ENCODE results near the gene PAGE2.

DNA sequence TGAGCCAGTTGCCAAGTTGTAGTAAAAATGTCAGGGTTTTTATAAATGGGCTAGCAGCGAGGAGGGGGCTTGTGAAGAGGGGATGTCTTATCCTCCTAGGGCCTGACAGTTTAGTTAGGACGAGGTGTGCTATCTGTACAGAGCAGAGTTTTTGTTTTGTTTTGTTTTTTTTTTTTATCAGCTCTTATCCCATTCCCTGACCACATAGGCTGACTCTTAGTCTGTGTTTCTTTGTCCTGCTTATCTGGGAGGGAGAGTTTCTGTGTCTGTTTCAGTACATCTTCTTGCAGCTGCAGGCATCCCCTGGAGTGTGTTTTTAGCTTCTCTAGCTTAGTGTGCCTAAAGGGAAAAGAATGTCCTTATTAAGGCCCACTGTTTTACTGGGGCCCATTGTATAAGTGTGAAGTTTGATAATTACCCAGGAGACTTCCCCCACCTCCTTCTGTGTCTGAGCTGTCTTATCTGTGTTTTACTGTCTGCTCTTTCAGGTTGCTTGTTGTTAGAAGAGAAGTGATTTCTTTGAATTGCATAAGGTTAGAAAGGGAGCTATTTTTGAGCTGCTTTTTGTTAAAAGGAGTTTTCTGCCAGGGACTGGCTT lies 32.0 kb downstream of the PAGE2 start:
- TF ChIP-seq POLR2A (IDR thresholded peaks at IDR 0.05; ENCODE audit: low read depth, low read length) (no peak), JUN (IDR thresholded peaks at IDR 0.05; ENCODE audit: borderline replicate concordance, insufficient read depth, insufficient read length, low read depth) (no peak), EZH2 (IDR thresholded peaks at IDR 0.05; ENCODE audit: borderline replicate concordance, low read depth, low read length, severe bottlenecking) (no peak), POLR2AphosphoS5 (IDR thresholded peaks at IDR 0.05; ENCODE audit: insufficient read depth, low read depth, low read length) (no peak), GATA2 (IDR thresholded peaks at IDR 0.05; ENCODE audit: insufficient read depth, insufficient read length, low read depth, low read length) (no peak), MYC (IDR thresholded peaks at IDR 0.05; ENCODE audit: low read depth, low read length) (no peak), FOS (IDR thresholded peaks at IDR 0.05; ENCODE audit: borderline replicate concordance, insufficient read depth, low read length) (no peak)
- TF ChIP-seq, protein P1, sequence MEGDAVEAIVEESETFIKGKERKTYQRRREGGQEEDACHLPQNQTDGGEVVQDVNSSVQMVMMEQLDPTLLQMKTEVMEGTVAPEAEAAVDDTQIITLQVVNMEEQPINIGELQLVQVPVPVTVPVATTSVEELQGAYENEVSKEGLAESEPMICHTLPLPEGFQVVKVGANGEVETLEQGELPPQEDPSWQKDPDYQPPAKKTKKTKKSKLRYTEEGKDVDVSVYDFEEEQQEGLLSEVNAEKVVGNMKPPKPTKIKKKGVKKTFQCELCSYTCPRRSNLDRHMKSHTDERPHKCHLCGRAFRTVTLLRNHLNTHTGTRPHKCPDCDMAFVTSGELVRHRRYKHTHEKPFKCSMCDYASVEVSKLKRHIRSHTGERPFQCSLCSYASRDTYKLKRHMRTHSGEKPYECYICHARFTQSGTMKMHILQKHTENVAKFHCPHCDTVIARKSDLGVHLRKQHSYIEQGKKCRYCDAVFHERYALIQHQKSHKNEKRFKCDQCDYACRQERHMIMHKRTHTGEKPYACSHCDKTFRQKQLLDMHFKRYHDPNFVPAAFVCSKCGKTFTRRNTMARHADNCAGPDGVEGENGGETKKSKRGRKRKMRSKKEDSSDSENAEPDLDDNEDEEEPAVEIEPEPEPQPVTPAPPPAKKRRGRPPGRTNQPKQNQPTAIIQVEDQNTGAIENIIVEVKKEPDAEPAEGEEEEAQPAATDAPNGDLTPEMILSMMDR (IDR thresholded peaks at IDR 0.05; ENCODE audit: extremely low read depth in 1 of 2, insufficient read depth in 1 of 2, low read depth in 1 of 2, low read length in 2 of 2) = no peak
- TF ChIP-seq, protein P2, sequence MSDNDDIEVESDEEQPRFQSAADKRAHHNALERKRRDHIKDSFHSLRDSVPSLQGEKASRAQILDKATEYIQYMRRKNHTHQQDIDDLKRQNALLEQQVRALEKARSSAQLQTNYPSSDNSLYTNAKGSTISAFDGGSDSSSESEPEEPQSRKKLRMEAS (IDR thresholded peaks at IDR 0.05; ENCODE audit: insufficient read depth, insufficient read length) = no peak

Measured in endothelial cell of umbilical vein (primary cell).